A549 (cell line): ENCODE results near the gene TOX2.

Experiments used
- CTCF ChIP-seq: fragments of >200 bp; sonication (Bioruptor Twin); formaldehyde crosslinking; IDR thresholded peaks from 3 replicates; pipeline ENCODE4 v1.5.1; 2016
- EP300 ChIP-seq, 2 experiments: fragments of >200 bp; sonication (Bioruptor Twin); formaldehyde crosslinking; IDR thresholded peaks; 2 replicates in 1 of 2; 3 replicates in 1 of 2; pipeline ENCODE4 v1.6.1; 2016 to 2017
- ZNF302 ChIP-seq: fragments of 250-450 bp; sonication (Bioruptor Pico); IDR thresholded peaks from 2 replicates; pipeline ENCODE4 v1.9.0; 2021; ENCODE audit warnings: inconsistent platforms, mild to moderate bottlenecking, moderate library complexity

GRCh38 chr20:43903953-43904826 lies 10.5 kb upstream of the TOX2 start:
- TF ChIP-seq EP300 (IDR thresholded peaks at IDR 0.05) (no peak), ZNF302 (CRISPR knock-in tag) (no peak), CTCF (no peak)
